ENCODE results near the gene ST8SIA6.

Gene ST8SIA6

GRCh38 chr10:17351506-17351905 is 102.9 kb downstream of the ST8SIA6 start:
- ChIA-PET POLR2A (ENCODE audit: low non-redundant PET) (no interaction called here), CTCF (no interaction called here)
- no peak for TF ChIP-seq CTCF (conservative IDR thresholded peaks at IDR 0.05; ENCODE audit: low read depth)
- no peak for DNase-seq (ENCODE audit: low spot score)
- no peak overlapping the region for H3K27ac ChIP-seq

- no peak overlapping the region for H3K27ac ChIP-seq
- TF ChIP-seq CTCF (conservative IDR thresholded peaks at IDR 0.05; ENCODE audit: low read depth): no peak
- POLR2A ChIA-PET (ENCODE audit: low non-redundant PET): no interaction called here
- CTCF ChIA-PET: interaction anchor here (1.2 kb wide), 1 partner anchor 29 kb away, joined by 4 read pairs; no protein-coding TSS in a partner anchor
- peak; percentile 20 for DNase-seq (ENCODE audit: low spot score)
These were observed 104.7 kb downstream of the ST8SIA6 start for GRCh38 chr10:17349717-17350116.

- ChIA-PET CTCF (interaction anchor here (1.5 kb wide), 1 partner anchor 58 kb away, joined by 4 read pairs; no protein-coding TSS in a partner anchor), POLR2A (ENCODE audit: low non-redundant PET) (no interaction called here)
- H3K27ac ChIP-seq: peak overlapping the region; percentile 88
- DNase-seq (ENCODE audit: low spot score): peak; percentile 96
- TF ChIP-seq CTCF (conservative IDR thresholded peaks at IDR 0.05; ENCODE audit: low read depth): no peak
These were observed 105.7 kb downstream of the ST8SIA6 start for GRCh38 chr10:17348501-17349349.

- ChIA-PET CTCF (interaction anchor here (0.6 to 1.5 kb wide), 3 partner anchors 58 to 1564 kb away, joined by 3 to 4 read pairs (median 4); no protein-coding TSS in a partner anchor), POLR2A (ENCODE audit: low non-redundant PET) (no interaction called here)
- H3K27ac ChIP-seq: peak overlapping the region; percentile 88
- no peak for TF ChIP-seq CTCF (conservative IDR thresholded peaks at IDR 0.05; ENCODE audit: low read depth)
- no peak for DNase-seq (ENCODE audit: low spot score)
These were observed 106.3 kb downstream of the ST8SIA6 start for GRCh38 chr10:17348011-17348500.

GRCh38 chr10:17344206-17344605 is 110.2 kb downstream of the ST8SIA6 start:
- H3K27ac ChIP-seq: no peak overlapping the region
- no peak for TF ChIP-seq CTCF (conservative IDR thresholded peaks at IDR 0.05; ENCODE audit: low read depth)
- POLR2A ChIA-PET (ENCODE audit: low non-redundant PET): no interaction called here
- CTCF ChIA-PET: no interaction called here
- no peak for DNase-seq (ENCODE audit: low spot score)

GRCh38 chr10:17343118-17343517 is 111.3 kb downstream of the ST8SIA6 start:
- ChIA-PET CTCF (no interaction called here), POLR2A (ENCODE audit: low non-redundant PET) (no interaction called here)
- DNase-seq (ENCODE audit: low spot score): no peak
- no peak for TF ChIP-seq CTCF (conservative IDR thresholded peaks at IDR 0.05; ENCODE audit: low read depth)
- H3K27ac ChIP-seq: no peak overlapping the region
